HEK293 (cell line): ENCODE data around the gene RTKN.
A peak's percentile ranks its signal among the peaks of the same experiment; 100 is the strongest.

ENCODE experiments used
- CTCF ChIA-PET: fragments of 350-600 bp; formaldehyde crosslinking; extraction: SDS; loops from one replicate; lab custom pipeline; 2021; ENCODE audit warnings: antibody characterized with exemption; lab: Yijun Ruan, JAX
- POLR2A ChIA-PET: fragments of 300-600 bp; formaldehyde crosslinking; extraction: SDS; loops from one replicate; lab custom pipeline; 2020; ENCODE audit warnings: antibody characterized with exemption, inconsistent platforms; lab: Yijun Ruan, JAX
- H3K27ac ChIP-seq: fragments of 200-500 bp; sonication (Bioruptor generic); 2 replicates; pipeline ENCODE4 v1.5.1; 2014; ENCODE audit warnings: low read depth, low read length, control low read depth, inconsistent platforms; ENCODE audit errors: extremely low read depth
- H3K36me3 ChIP-seq, 2 experiments: fragments of 200-500 bp in 1 of 2; sonication (Bioruptor generic) in 1 of 2; 1 replicate in 1 of 2; 2 replicates in 1 of 2; pipeline ENCODE4 v1.5.1; 2014 to 2017; ENCODE audit warnings: inconsistent platforms in 2 of 2, low read length in 2 of 2; ENCODE audit not compliant: control insufficient read depth in 2 of 2, insufficient read depth in 1 of 2
- H3K4me1 ChIP-seq: fragments of 200-500 bp; sonication (Bioruptor generic); 2 replicates; pipeline ENCODE4 v1.5.1; 2014; ENCODE audit warnings: mild to moderate bottlenecking, low read length, inconsistent platforms; ENCODE audit not compliant: control insufficient read depth, insufficient read depth
- H3K4me3 ChIP-seq: 2 replicates; pipeline ENCODE4 v1.5.1; 2011; ENCODE audit warnings: low read depth, mild to moderate bottlenecking, control low read depth, low read length, moderate library complexity
- H3K9me3 ChIP-seq: fragments of 200-500 bp; sonication (Bioruptor generic); 2 replicates; pipeline ENCODE4 v1.5.1; 2014; ENCODE audit warnings: low read depth, low read length, inconsistent platforms; ENCODE audit not compliant: control insufficient read depth, insufficient read depth
- HOXC10 ChIP-seq: sonication (generic); formaldehyde crosslinking; IDR thresholded peaks from 2 replicates; pipeline ENCODE4 v1.8.1; 2023; ENCODE audit warnings: mild to moderate bottlenecking, missing genetic modification reagents
- KLF10 ChIP-seq: fragments of 450-650 bp; IDR thresholded peaks from 2 replicates; pipeline ENCODE4 v1.5.1; 2018; ENCODE audit warnings: missing biosample characterization, mild to moderate bottlenecking, missing genetic modification characterization
- KLF16 ChIP-seq: fragments of 450-650 bp; formaldehyde crosslinking; IDR thresholded peaks from 2 replicates; pipeline ENCODE4 v1.5.1; 2017; ENCODE audit warnings: missing biosample characterization, missing genetic modification characterization
- KLF17 ChIP-seq: fragments of 450-650 bp; formaldehyde crosslinking; IDR thresholded peaks from 2 replicates; pipeline ENCODE4 v1.5.1; 2016; ENCODE audit warnings: missing biosample characterization, missing genetic modification characterization
- MZF1 ChIP-seq: fragments of 450-650 bp; formaldehyde crosslinking; IDR thresholded peaks from 2 replicates; pipeline ENCODE4 v1.5.1; 2017; ENCODE audit warnings: missing biosample characterization, missing genetic modification characterization, borderline replicate concordance
- OSR2 ChIP-seq: fragments of 450-650 bp; formaldehyde crosslinking; IDR thresholded peaks from 2 replicates; pipeline ENCODE4 v1.5.1; 2016; ENCODE audit warnings: missing biosample characterization, missing genetic modification characterization
- OVOL3 ChIP-seq: fragments of 450-650 bp; formaldehyde crosslinking; IDR thresholded peaks from 2 replicates; pipeline ENCODE4 v1.5.1; 2016; ENCODE audit warnings: missing biosample characterization, missing genetic modification characterization
- SCRT2 ChIP-seq: fragments of 450-650 bp; formaldehyde crosslinking; IDR thresholded peaks from 2 replicates; pipeline ENCODE4 v1.5.1; 2016; ENCODE audit warnings: missing biosample characterization, missing genetic modification characterization
- YY1 ChIP-seq: fragments of 450-650 bp; formaldehyde crosslinking; IDR thresholded peaks from 2 replicates; pipeline ENCODE4 v1.5.1; 2018; ENCODE audit warnings: missing biosample characterization, missing genetic modification characterization
- ZBTB21 ChIP-seq: fragments of 450-650 bp; formaldehyde crosslinking; IDR thresholded peaks from 2 replicates; pipeline ENCODE4 v1.5.1; 2017; ENCODE audit warnings: missing biosample characterization, missing genetic modification characterization
- ZBTB26 ChIP-seq: fragments of 450-650 bp; formaldehyde crosslinking; optimal IDR thresholded peaks from 2 replicates; pipeline ENCODE3; 2016; ENCODE audit warnings: missing biosample characterization, mild to moderate bottlenecking, missing genetic modification characterization
- ZBTB7A ChIP-seq: fragments of 450-650 bp; formaldehyde crosslinking; IDR thresholded peaks from 2 replicates; pipeline ENCODE4 v1.5.1; 2016; ENCODE audit warnings: low read depth, missing biosample characterization, missing genetic modification characterization
- ZFHX2 ChIP-seq: fragments of 450-650 bp; formaldehyde crosslinking; conservative IDR thresholded peaks from 2 replicates; pipeline ENCODE4 v1.5.1; 2016; ENCODE audit warnings: missing biosample characterization, missing genetic modification characterization
- ZFP69B ChIP-seq: fragments of 450-650 bp; formaldehyde crosslinking; IDR thresholded peaks from 2 replicates; pipeline ENCODE4 v1.5.1; 2016; ENCODE audit warnings: missing biosample characterization, missing genetic modification characterization
- ZNF146 ChIP-seq: fragments of 450-650 bp; formaldehyde crosslinking; IDR thresholded peaks from 2 replicates; pipeline ENCODE4 v1.5.1; 2016; ENCODE audit warnings: missing biosample characterization, missing genetic modification characterization
- ZNF148 ChIP-seq: fragments of 450-650 bp; formaldehyde crosslinking; IDR thresholded peaks from 2 replicates; pipeline ENCODE4 v1.5.0; 2017; ENCODE audit warnings: missing biosample characterization, missing genetic modification characterization, borderline replicate concordance
- ZNF16 ChIP-seq: fragments of 450-650 bp; formaldehyde crosslinking; IDR thresholded peaks from 2 replicates; pipeline ENCODE4 v1.5.1; 2016; ENCODE audit warnings: low read depth, missing biosample characterization, missing genetic modification characterization
- ZNF214 ChIP-seq: fragments of 450-650 bp; formaldehyde crosslinking; IDR thresholded peaks from 2 replicates; pipeline ENCODE4 v1.5.1; 2017; ENCODE audit warnings: missing biosample characterization, mild to moderate bottlenecking, missing genetic modification characterization, borderline replicate concordance
- ZNF221 ChIP-seq: fragments of 450-650 bp; formaldehyde crosslinking; IDR thresholded peaks from 2 replicates; pipeline ENCODE4 v1.5.1; 2017; ENCODE audit warnings: missing biosample characterization, missing genetic modification characterization, borderline replicate concordance
- ZNF274 ChIP-seq, 2 experiments: fragments of 200-500 bp in 1 of 2; fragments of 450-650 bp in 1 of 2; sonication (Bioruptor generic) in 1 of 2; formaldehyde crosslinking in 1 of 2; IDR thresholded peaks; 2 replicates each; pipeline versions ENCODE4 v1.5.1 to v1.6.1; 2014 to 2016; ENCODE audit warnings: borderline replicate concordance in 1 of 2, inconsistent platforms in 1 of 2, low read length in 1 of 2, missing biosample characterization in 1 of 2, missing genetic modification characterization in 1 of 2
- ZNF302 ChIP-seq: fragments of 450-650 bp; formaldehyde crosslinking; IDR thresholded peaks from 2 replicates; pipeline ENCODE4 v1.5.1; 2016; ENCODE audit warnings: missing biosample characterization, missing genetic modification characterization, low read depth
- ZNF350 ChIP-seq: fragments of 450-650 bp; formaldehyde crosslinking; IDR thresholded peaks from 2 replicates; pipeline ENCODE4 v1.5.0; 2017; ENCODE audit warnings: missing biosample characterization, mild to moderate bottlenecking, missing genetic modification characterization
- ZNF404 ChIP-seq: fragments of 450-650 bp; formaldehyde crosslinking; IDR thresholded peaks from 2 replicates; pipeline ENCODE4 v1.5.1; 2017; ENCODE audit warnings: missing biosample characterization, missing genetic modification characterization
- ZNF558 ChIP-seq: fragments of 450-650 bp; formaldehyde crosslinking; IDR thresholded peaks from 2 replicates; pipeline ENCODE4 v1.5.1; 2016; ENCODE audit warnings: missing biosample characterization, missing genetic modification characterization
- ZNF623 ChIP-seq: fragments of 450-650 bp; formaldehyde crosslinking; IDR thresholded peaks from 2 replicates; pipeline ENCODE4 v1.5.1; 2016; ENCODE audit warnings: missing biosample characterization, missing genetic modification characterization
- ZNF777 ChIP-seq: fragments of 450-650 bp; formaldehyde crosslinking; IDR thresholded peaks from 2 replicates; pipeline ENCODE4 v1.5.1; 2017; ENCODE audit warnings: missing biosample characterization, missing genetic modification characterization, borderline replicate concordance
- ZSCAN23 ChIP-seq: fragments of 450-650 bp; formaldehyde crosslinking; IDR thresholded peaks from 2 replicates; pipeline ENCODE4 v1.5.1; 2016; ENCODE audit warnings: missing biosample characterization, missing genetic modification characterization

The RTKN gene

GRCh38 chr2:74392449-74392743 lies 49.3 kb downstream of the RTKN start:
- no peak for TF ChIP-seq ZNF146 (tag by site-specific recombination)
- 0 out of 2 replicates have a peak overlapping the region, but pooled peaks have one; percentile 91 for H3K27ac ChIP-seq
- POLR2A ChIA-PET, result interaction anchor here (0.6 to 2.1 kb wide), 10 partner anchors 9 to 90 kb away, joined by 3 to 20 read pairs (median 4); partner anchors contain the start of genes CCDC142, DCTN1, INO80B and TTC31

GRCh38 chr2:74391580-74392448 lies 49.9 kb downstream of the RTKN start:
- ChIA-PET CTCF (interaction anchor here (0.6 to 3.9 kb wide), 22 partner anchors 8 to 211 kb away, joined by 3 to 35 read pairs (median 4); no protein-coding TSS in a partner anchor), POLR2A (interaction anchor here (0.5 to 2.1 kb wide), 18 partner anchors 9 to 655 kb away, joined by 3 to 20 read pairs (median 5); partner anchors contain the start of genes CCDC142, DCTN1, INO80B and STAMBP)
- H3K27ac ChIP-seq, result peak overlapping the region; percentile 91
- TF ChIP-seq ZNF148 (tag by site-specific recombination), result no peak
- TF ChIP-seq ZNF404 (tag by site-specific recombination), result no peak
- TF ChIP-seq OSR2 (tag by site-specific recombination), result no peak
- TF ChIP-seq ZFHX2, result peak; percentile 26
- TF ChIP-seq KLF17 (tag by site-specific recombination), result peak; percentile 74; the same call in 1 of the 2 replicates
- no peak for TF ChIP-seq OVOL3 (tag by site-specific recombination)
- no peak for TF ChIP-seq ZNF302
- no peak for TF ChIP-seq ZNF623 (tag by site-specific recombination)
- TF ChIP-seq ZNF214 (tag by site-specific recombination), result no peak
- no peak for TF ChIP-seq ZNF350 (tag by site-specific recombination)
- TF ChIP-seq ZBTB7A, result no peak
- no peak for TF ChIP-seq ZBTB21 (tag by site-specific recombination)
- TF ChIP-seq ZBTB26 (tag by site-specific recombination), result peak; percentile 28
- TF ChIP-seq MZF1 (tag by site-specific recombination), result no peak
- TF ChIP-seq KLF16 (tag by site-specific recombination), result peak; percentile 73
- TF ChIP-seq ZNF777 (tag by site-specific recombination), result no peak
- TF ChIP-seq ZNF16, result no peak
- TF ChIP-seq YY1, result 0 out of 2 replicates have a peak, but pooled peaks have one; percentile 24
- TF ChIP-seq HOXC10 (CRISPR knock-in tag), result no peak
- TF ChIP-seq SCRT2, result peak; percentile 66; the same call in 1 of the 2 replicates
- TF ChIP-seq ZNF274 (IDR thresholded peaks at IDR 0.05; ENCODE audit: low read length), result no peak
- no peak for TF ChIP-seq ZNF274 (tag by site-specific recombination; IDR thresholded peaks at IDR 0.05; ENCODE audit: borderline replicate concordance)
- no peak for TF ChIP-seq ZFP69B (tag by site-specific recombination)
- peak; percentile 50; the same call in 1 of the 2 replicates for TF ChIP-seq KLF10 (tag by site-specific recombination)
- no peak for TF ChIP-seq ZNF221 (tag by site-specific recombination)
- no peak; the same call in 1 of the 2 replicates for TF ChIP-seq ZNF558 (tag by site-specific recombination)
- TF ChIP-seq ZSCAN23 (tag by site-specific recombination), result no peak

More at GRCh38 chr2:74392449-74392743, 49.3 kb downstream of the RTKN start:
- Histone ChIP-seq H3K9me3 (no peaks in the 10 kb centered on the region), H3K4me3 (no peak overlapping the region), H3K36me3 (peaks cover 0 to 10% of the 10 kb centered on the region in 2 experiments; a peak in 2 of 3 replicates), H3K4me1 (peaks cover 8% of the 10 kb centered on the region; the same call in 1 of the 2 replicates)
- CTCF ChIA-PET, result interaction anchor here (0.6 to 3.9 kb wide), 11 partner anchors 7 to 260 kb away, joined by 3 to 35 read pairs (median 3); no protein-coding TSS in a partner anchor

More at GRCh38 chr2:74391580-74392448, 49.9 kb downstream of the RTKN start:
- no peaks in the 10 kb centered on the region for H3K9me3 ChIP-seq
- H3K36me3 ChIP-seq, result peaks cover 0 to 10% of the 10 kb centered on the region in 2 experiments; a peak in 2 of 3 replicates
- peak overlapping the region; percentile 92 for H3K4me3 ChIP-seq
- H3K4me1 ChIP-seq, result peaks cover 8% of the 10 kb centered on the region; the same call in 1 of the 2 replicates
